GM12878 (cell line): ENCODE data around the gene MGMT.

Experiments
- BHLHE40 ChIP-seq, 2 experiments: fragments of 450-650 bp in 1 of 2; IDR thresholded peaks; 2 replicates each; pipeline ENCODE4 v1.6.1; 2011 to 2017; ENCODE audit warnings: low read depth in 2 of 2, borderline replicate concordance in 1 of 2, improper control_type of control experiment in 1 of 2, low read length in 1 of 2, mild to moderate bottlenecking in 1 of 2
- EP300 ChIP-seq, 2 experiments: fragments of 150-350 bp in 1 of 2; IDR thresholded peaks; 2 replicates each; pipeline ENCODE4 v1.6.1; 2011 to 2012; ENCODE audit warnings: low read depth in 2 of 2, low read length in 2 of 2, borderline replicate concordance in 1 of 2, improper control_type of control experiment in 1 of 2, inconsistent platforms in 1 of 2; ENCODE audit not compliant: control insufficient read depth in 1 of 2
- EZH2 ChIP-seq: IDR thresholded peaks from 2 replicates; pipeline ENCODE4 v1.6.1; 2012; ENCODE audit warnings: low read depth, mild to moderate bottlenecking, control low read depth, inconsistent platforms, low read length, borderline replicate concordance; ENCODE audit not compliant: control insufficient read depth
- GABPA ChIP-seq: IDR thresholded peaks from 2 replicates; pipeline ENCODE4 v1.6.1; 2014; ENCODE audit warnings: antibody characterized with exemption, low read depth, mild to moderate bottlenecking, inconsistent platforms
- TCF7 ChIP-seq: IDR thresholded peaks from 2 replicates; pipeline ENCODE4 v1.6.1; 2014; ENCODE audit warnings: antibody characterized with exemption, borderline replicate concordance
- TF ChIP-seq, protein P1 (sequence below), 3 experiments: IDR thresholded peaks in 2 of 3; conservative IDR thresholded peaks in 1 of 3; 2 replicates each; pipeline ENCODE4 v1.5.1; 2011; ENCODE audit warnings: low read depth in 3 of 3, low read length in 3 of 3, mild to moderate bottlenecking in 3 of 3, control low read depth in 2 of 3, moderate library complexity in 2 of 3, inconsistent platforms in 1 of 3, mixed read lengths in 1 of 3; ENCODE audit not compliant: control insufficient read depth in 2 of 3, insufficient read depth in 1 of 3; ENCODE audit errors: extremely low read depth in 1 of 3

DNA sequence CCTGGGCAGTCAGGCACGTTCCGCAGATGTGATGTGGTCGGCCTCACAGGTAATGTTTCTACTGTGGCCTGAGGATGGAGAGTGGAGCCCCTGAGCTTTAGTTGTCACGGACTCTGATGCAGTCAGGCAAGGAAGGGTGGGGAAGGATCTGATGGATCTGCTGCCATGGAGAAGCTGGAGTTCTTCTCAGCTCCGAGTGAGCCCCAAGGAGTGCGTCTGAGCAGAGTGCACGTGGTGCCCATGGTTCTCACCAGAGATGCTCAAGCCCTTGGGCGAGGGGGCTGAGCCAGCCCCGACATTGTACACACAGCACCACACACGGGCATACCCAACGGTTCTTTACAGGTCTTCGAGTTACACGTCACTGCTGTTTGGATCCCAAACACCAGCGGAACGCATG lies 304.5 kb downstream of the MGMT start:
- TF ChIP-seq BHLHE40 (IDR thresholded peaks at IDR 0.05; ENCODE audit: borderline replicate concordance in 1 of 2, low read depth in 2 of 2, low read length in 1 of 2): no peak
- TF ChIP-seq, protein P1, sequence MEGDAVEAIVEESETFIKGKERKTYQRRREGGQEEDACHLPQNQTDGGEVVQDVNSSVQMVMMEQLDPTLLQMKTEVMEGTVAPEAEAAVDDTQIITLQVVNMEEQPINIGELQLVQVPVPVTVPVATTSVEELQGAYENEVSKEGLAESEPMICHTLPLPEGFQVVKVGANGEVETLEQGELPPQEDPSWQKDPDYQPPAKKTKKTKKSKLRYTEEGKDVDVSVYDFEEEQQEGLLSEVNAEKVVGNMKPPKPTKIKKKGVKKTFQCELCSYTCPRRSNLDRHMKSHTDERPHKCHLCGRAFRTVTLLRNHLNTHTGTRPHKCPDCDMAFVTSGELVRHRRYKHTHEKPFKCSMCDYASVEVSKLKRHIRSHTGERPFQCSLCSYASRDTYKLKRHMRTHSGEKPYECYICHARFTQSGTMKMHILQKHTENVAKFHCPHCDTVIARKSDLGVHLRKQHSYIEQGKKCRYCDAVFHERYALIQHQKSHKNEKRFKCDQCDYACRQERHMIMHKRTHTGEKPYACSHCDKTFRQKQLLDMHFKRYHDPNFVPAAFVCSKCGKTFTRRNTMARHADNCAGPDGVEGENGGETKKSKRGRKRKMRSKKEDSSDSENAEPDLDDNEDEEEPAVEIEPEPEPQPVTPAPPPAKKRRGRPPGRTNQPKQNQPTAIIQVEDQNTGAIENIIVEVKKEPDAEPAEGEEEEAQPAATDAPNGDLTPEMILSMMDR (IDR thresholded peaks at IDR 0.05 in 2 of 3, conservative IDR thresholded peaks at IDR 0.05 in 1 of 3; ENCODE audit: control insufficient read depth in 2 of 3, extremely low read depth in 1 of 3, insufficient read depth in 1 of 3, low read depth in 3 of 3, low read length in 3 of 3): no peak
- TF ChIP-seq EZH2: no peak
- no peak for TF ChIP-seq TCF7
- no peak for TF ChIP-seq EP300 (IDR thresholded peaks at IDR 0.05; ENCODE audit: borderline replicate concordance in 1 of 2, control insufficient read depth in 1 of 2, low read depth in 2 of 2, low read length in 2 of 2)
- no peak for TF ChIP-seq GABPA
